SK-N-SH (cell line): ENCODE results near the gene MS4A10. TPM values are rescaled to one million over a fixed set of nuclear protein-coding genes. Genes with fewer than 3 reads are reported as not detected.
A peak's percentile ranks its signal among the peaks of the same experiment; 100 is the strongest.

ENCODE experiments used
- CTCF ChIA-PET: fragments of 300-600, 350-600 bp; formaldehyde crosslinking; extraction: SDS; loops from one replicate; lab custom pipeline; 2021; lab: Yijun Ruan, JAX
- POLR2A ChIA-PET: fragments of 350-600 bp; sonication (Branson Sonifier 250); formaldehyde crosslinking; extraction: SDS; loops from one replicate; lab custom pipeline; 2020; ENCODE audit warnings: antibody characterized with exemption, inconsistent platforms; lab: Yijun Ruan, JAX
- DNase-seq: peaks from one replicate; pipeline ENCODE4 v3.0.0; 2012
- H2AFZ ChIP-seq: fragments of 200-600 bp; sonication (generic); 2 replicates; pipeline ENCODE4 v1.8.1; 2016; ENCODE audit warnings: antibody characterized with exemption, mild to moderate bottlenecking, low read depth
- H3F3A ChIP-seq: fragments of 200-600 bp; sonication (generic); replicated peaks from 2 replicates; pipeline ENCODE3; 2016; ENCODE audit warnings: antibody characterized with exemption, mild to moderate bottlenecking; ENCODE audit not compliant: insufficient read depth
- H3K27ac ChIP-seq, 2 experiments: fragments of 200-500 bp in 1 of 2; fragments of 200-600 bp in 1 of 2; sonication (Bioruptor generic) in 1 of 2; sonication (generic), shearing (Covaris generic) in 1 of 2; 2 replicates each; pipeline versions ENCODE4 v1.5.1 to v1.6.1; 2014 to 2016; ENCODE audit warnings: low read depth in 2 of 2, inconsistent platforms in 1 of 2, low read length in 1 of 2, mild to moderate bottlenecking in 1 of 2, mixed read lengths in 1 of 2
- H3K27me3 ChIP-seq: fragments of 200-600 bp; sonication (generic), shearing (Covaris generic); 2 replicates; pipeline ENCODE4 v1.6.1; 2016; ENCODE audit warnings: mixed run types; ENCODE audit not compliant: insufficient read depth
- H3K36me3 ChIP-seq, 2 experiments: fragments of 200-500 bp in 1 of 2; fragments of 200-600 bp in 1 of 2; sonication (Bioruptor generic) in 1 of 2; sonication (generic) in 1 of 2; replicated peaks in 1 of 2; 2 replicates each; pipeline versions ENCODE3 to v1.5.1; 2014 to 2016; ENCODE audit warnings: low read length in 1 of 2, mild to moderate bottlenecking in 1 of 2; ENCODE audit not compliant: insufficient read depth in 2 of 2, control insufficient read depth in 1 of 2
- H3K4me1 ChIP-seq, 2 experiments: fragments of 200-500 bp in 1 of 2; fragments of 200-600 bp in 1 of 2; sonication (Bioruptor generic) in 1 of 2; sonication (generic), shearing (Covaris generic) in 1 of 2; 2 replicates each; pipeline versions ENCODE4 v1.5.1 to v1.6.1; 2014 to 2016; ENCODE audit warnings: low read depth in 1 of 2, low read length in 1 of 2, mixed run types in 1 of 2; ENCODE audit not compliant: insufficient read depth in 2 of 2, control insufficient read depth in 1 of 2
- H3K4me2 ChIP-seq: fragments of 200-600 bp; sonication (generic), shearing (Covaris generic); 2 replicates; pipeline ENCODE4 v1.6.1; 2017; ENCODE audit warnings: mixed run types
- H3K4me3 ChIP-seq, 2 experiments: fragments of 200-500 bp in 1 of 2; fragments of 200-600 bp in 1 of 2; sonication (Bioruptor generic) in 1 of 2; sonication (generic), shearing (Covaris generic) in 1 of 2; 2 replicates each; pipeline versions ENCODE4 v1.5.1 to v1.8.1; 2014 to 2016; ENCODE audit warnings: low read depth in 2 of 2, inconsistent platforms in 1 of 2, low read length in 1 of 2, mild to moderate bottlenecking in 1 of 2, mixed read lengths in 1 of 2, moderate library complexity in 1 of 2
- H3K79me2 ChIP-seq: fragments of 200-600 bp; sonication (generic); 2 replicates; pipeline ENCODE4 v1.8.1; 2017; ENCODE audit warnings: mild to moderate bottlenecking; ENCODE audit not compliant: insufficient read depth
- H3K9ac ChIP-seq: fragments of 200-600 bp; sonication (generic); 2 replicates; pipeline ENCODE4 v1.6.1; 2017; ENCODE audit warnings: mixed run types
- H3K9me2 ChIP-seq: fragments of 200-600 bp; sonication (generic); 2 replicates; pipeline ENCODE4 v1.6.1; 2017; ENCODE audit warnings: mixed run types
- H3K9me3 ChIP-seq: fragments of 200-600 bp; sonication (generic); 2 replicates; pipeline ENCODE4 v1.6.1; 2017; ENCODE audit warnings: mixed run types, mild to moderate bottlenecking, moderate library complexity
- H4K20me1 ChIP-seq: fragments of 200-600 bp; sonication (generic); 2 replicates; pipeline ENCODE4 v1.6.1; 2017; ENCODE audit warnings: mild to moderate bottlenecking, mixed run types; ENCODE audit not compliant: insufficient read depth
- CHD2 ChIP-seq: fragments of 150-350 bp; IDR thresholded peaks from 2 replicates; pipeline ENCODE4 v1.6.1; 2018; ENCODE audit warnings: low read length; ENCODE audit not compliant: partially characterized antibody
- ELF1 ChIP-seq: IDR thresholded peaks from 2 replicates; pipeline ENCODE4 v1.4.0; 2012
- EP300 ChIP-seq, 2 experiments: IDR thresholded peaks; 2 replicates each; pipeline versions ENCODE4 v1.4.0 to v1.6.1; 2012; ENCODE audit warnings: borderline replicate concordance in 1 of 2, low read depth in 1 of 2, low read length in 1 of 2
- FOSL2 ChIP-seq: IDR thresholded peaks from 2 replicates; pipeline ENCODE4 v1.4.0; 2012; ENCODE audit warnings: low read depth, mild to moderate bottlenecking, moderate library complexity, borderline replicate concordance
- FOXM1 ChIP-seq: IDR thresholded peaks from 2 replicates; pipeline ENCODE4 v1.4.0; 2012; ENCODE audit warnings: low read depth, mild to moderate bottlenecking
- GATA2 ChIP-seq: sonication (generic); formaldehyde crosslinking; IDR thresholded peaks from 2 replicates; pipeline ENCODE4 v1.5.0; 2020; ENCODE audit warnings: mild to moderate bottlenecking, missing genetic modification reagents
- JUND ChIP-seq: IDR thresholded peaks from 2 replicates; pipeline ENCODE4 v1.4.0; 2012
- MEF2A ChIP-seq: IDR thresholded peaks from 2 replicates; pipeline ENCODE4 v1.4.0; 2012; ENCODE audit warnings: low read depth, borderline replicate concordance
- NRF1 ChIP-seq: IDR thresholded peaks from 2 replicates; pipeline ENCODE4 v1.6.1; 2012; ENCODE audit warnings: low read depth, mild to moderate bottlenecking, low read length
- PBX3 ChIP-seq: IDR thresholded peaks from 2 replicates; pipeline ENCODE4; 2012
- RAD21 ChIP-seq: IDR thresholded peaks from 2 replicates; pipeline ENCODE4 v1.6.1; 2012; ENCODE audit warnings: mild to moderate bottlenecking, low read length
- RCOR1 ChIP-seq: fragments of 150-350 bp; IDR thresholded peaks from 2 replicates; pipeline ENCODE4 v1.6.1; 2017; ENCODE audit warnings: antibody characterized with exemption, low read length
- REST ChIP-seq: IDR thresholded peaks from 2 replicates; pipeline ENCODE4 v1.6.1; 2012; ENCODE audit warnings: mild to moderate bottlenecking, low read depth, low read length, moderate library complexity
- SIN3A ChIP-seq: IDR thresholded peaks from 2 replicates; pipeline ENCODE4 v1.6.1; 2012; ENCODE audit warnings: low read depth, mild to moderate bottlenecking, low read length, moderate library complexity, borderline replicate concordance
- TCF12 ChIP-seq: IDR thresholded peaks from 2 replicates; pipeline ENCODE4 v1.4.0; 2012
- WGBS: methylation state at CpG from one replicate; pipeline ENCODE4 v1.1.6; 2017; ENCODE audit warnings: low lambda C conversion rate; 5-methylcytosine and 5-hydroxymethylcytosine counted together
- polyA plus RNA-seq, 3 experiments: library from polyadenylated mRNA; depleted of rRNA; stranded (reverse); fragments of >200 nt; gene quantifications; 2 replicates each; pipeline ENCODE4 v1.2.3, GENCODE V29; 2012
- TF ChIP-seq, protein P1 (sequence below): fragments of 150-350 bp; IDR thresholded peaks from 2 replicates; pipeline ENCODE4 v1.6.1; 2017; ENCODE audit warnings: antibody characterized with exemption, low read length, low read depth, borderline replicate concordance
- TF ChIP-seq, protein P2 (sequence below): fragments of 200-600 bp; sonication (generic); IDR thresholded peaks from 2 replicates; pipeline ENCODE4 v1.6.1; 2017; ENCODE audit warnings: antibody characterized with exemption, mild to moderate bottlenecking, moderate library complexity
- TF ChIP-seq, protein P3 (sequence below): IDR thresholded peaks from 2 replicates; pipeline ENCODE4 v1.4.0; 2012; ENCODE audit warnings: low read depth, borderline replicate concordance

MS4A10 gene
- polyA plus RNA-seq, 1 of the 3 experiments (the other 2 are of a cell fraction), result not detected

- ChIA-PET CTCF (interaction anchor here (0.5 to 23.7 kb wide), 56 partner anchors 9 to 464 kb away, joined by 3 to 550 read pairs (median 5); partner anchors contain the start of genes CCDC86, PRPF19, PTGDR2 and VWCE), POLR2A (interaction anchor here (2.6 kb wide), 1 partner anchor 57 kb away, joined by 9 read pairs; no protein-coding TSS in a partner anchor)
- no peaks in the 10 kb centered on the region for H3K9me2 ChIP-seq
- H3K9me3 ChIP-seq, result no peaks in the 10 kb centered on the region
- H3K27me3 ChIP-seq, result peaks cover 6% of the 10 kb centered on the region; the same call in 1 of the 2 replicates
- H3F3A ChIP-seq, result no peaks in the 10 kb centered on the region
- DNase-seq, result no peak
- peaks cover 0 to 16% of the 10 kb centered on the region in 2 experiments; a peak in 2 of 4 replicates for H3K4me1 ChIP-seq
- H3K79me2 ChIP-seq, result no peaks in the 10 kb centered on the region
- H2AFZ ChIP-seq, result no peak overlapping the region; the same call in 1 of the 2 replicates
- TF ChIP-seq REST, result no peak
- TF ChIP-seq, protein P1, sequence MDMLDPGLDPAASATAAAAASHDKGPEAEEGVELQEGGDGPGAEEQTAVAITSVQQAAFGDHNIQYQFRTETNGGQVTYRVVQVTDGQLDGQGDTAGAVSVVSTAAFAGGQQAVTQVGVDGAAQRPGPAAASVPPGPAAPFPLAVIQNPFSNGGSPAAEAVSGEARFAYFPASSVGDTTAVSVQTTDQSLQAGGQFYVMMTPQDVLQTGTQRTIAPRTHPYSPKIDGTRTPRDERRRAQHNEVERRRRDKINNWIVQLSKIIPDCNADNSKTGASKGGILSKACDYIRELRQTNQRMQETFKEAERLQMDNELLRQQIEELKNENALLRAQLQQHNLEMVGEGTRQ, result no peak
- TF ChIP-seq SIN3A, result no peak
- no peak for TF ChIP-seq MEF2A
- TF ChIP-seq FOSL2, result no peak
- TF ChIP-seq NRF1, result no peak
- no peak for TF ChIP-seq JUND
- no peak for TF ChIP-seq FOXM1
- TF ChIP-seq, protein P2, sequence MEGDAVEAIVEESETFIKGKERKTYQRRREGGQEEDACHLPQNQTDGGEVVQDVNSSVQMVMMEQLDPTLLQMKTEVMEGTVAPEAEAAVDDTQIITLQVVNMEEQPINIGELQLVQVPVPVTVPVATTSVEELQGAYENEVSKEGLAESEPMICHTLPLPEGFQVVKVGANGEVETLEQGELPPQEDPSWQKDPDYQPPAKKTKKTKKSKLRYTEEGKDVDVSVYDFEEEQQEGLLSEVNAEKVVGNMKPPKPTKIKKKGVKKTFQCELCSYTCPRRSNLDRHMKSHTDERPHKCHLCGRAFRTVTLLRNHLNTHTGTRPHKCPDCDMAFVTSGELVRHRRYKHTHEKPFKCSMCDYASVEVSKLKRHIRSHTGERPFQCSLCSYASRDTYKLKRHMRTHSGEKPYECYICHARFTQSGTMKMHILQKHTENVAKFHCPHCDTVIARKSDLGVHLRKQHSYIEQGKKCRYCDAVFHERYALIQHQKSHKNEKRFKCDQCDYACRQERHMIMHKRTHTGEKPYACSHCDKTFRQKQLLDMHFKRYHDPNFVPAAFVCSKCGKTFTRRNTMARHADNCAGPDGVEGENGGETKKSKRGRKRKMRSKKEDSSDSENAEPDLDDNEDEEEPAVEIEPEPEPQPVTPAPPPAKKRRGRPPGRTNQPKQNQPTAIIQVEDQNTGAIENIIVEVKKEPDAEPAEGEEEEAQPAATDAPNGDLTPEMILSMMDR, result no peak
- no peak for TF ChIP-seq RAD21
- no peak for TF ChIP-seq GATA2 (CRISPR knock-in tag)
- TF ChIP-seq CHD2, result no peak
- TF ChIP-seq TCF12, result no peak
- TF ChIP-seq, protein P3, sequence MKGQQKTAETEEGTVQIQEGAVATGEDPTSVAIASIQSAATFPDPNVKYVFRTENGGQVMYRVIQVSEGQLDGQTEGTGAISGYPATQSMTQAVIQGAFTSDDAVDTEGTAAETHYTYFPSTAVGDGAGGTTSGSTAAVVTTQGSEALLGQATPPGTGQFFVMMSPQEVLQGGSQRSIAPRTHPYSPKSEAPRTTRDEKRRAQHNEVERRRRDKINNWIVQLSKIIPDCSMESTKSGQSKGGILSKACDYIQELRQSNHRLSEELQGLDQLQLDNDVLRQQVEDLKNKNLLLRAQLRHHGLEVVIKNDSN, result no peak
- no peak for TF ChIP-seq RCOR1
- no peak for TF ChIP-seq ELF1
- no peak for TF ChIP-seq EP300 (IDR thresholded peaks at IDR 0.05; ENCODE audit: borderline replicate concordance in 1 of 2, low read depth in 1 of 2, low read length in 1 of 2)
- TF ChIP-seq PBX3, result no peak
- H3K27ac ChIP-seq, result no peak overlapping the region
- H3K4me2 ChIP-seq, result peak overlapping the region; percentile 19; the same call in 1 of the 2 replicates
- H3K9ac ChIP-seq, result no peak overlapping the region
- peak overlapping the region in 1 of 2 experiments; percentile 6; a peak in 1 of 4 replicates for H3K4me3 ChIP-seq
- WGBS, result 17% methylated on average over 5 of the region's 10 CpGs
- no peaks in the 10 kb centered on the region for H3K36me3 ChIP-seq
- H4K20me1 ChIP-seq, result no peaks in the 10 kb centered on the region
Observed at GRCh38 chr11:60830478-60831142, 45.5 kb downstream of the MS4A10 start.
